Measurements from ENCODE around the gene FIBCD1.

DNA sequence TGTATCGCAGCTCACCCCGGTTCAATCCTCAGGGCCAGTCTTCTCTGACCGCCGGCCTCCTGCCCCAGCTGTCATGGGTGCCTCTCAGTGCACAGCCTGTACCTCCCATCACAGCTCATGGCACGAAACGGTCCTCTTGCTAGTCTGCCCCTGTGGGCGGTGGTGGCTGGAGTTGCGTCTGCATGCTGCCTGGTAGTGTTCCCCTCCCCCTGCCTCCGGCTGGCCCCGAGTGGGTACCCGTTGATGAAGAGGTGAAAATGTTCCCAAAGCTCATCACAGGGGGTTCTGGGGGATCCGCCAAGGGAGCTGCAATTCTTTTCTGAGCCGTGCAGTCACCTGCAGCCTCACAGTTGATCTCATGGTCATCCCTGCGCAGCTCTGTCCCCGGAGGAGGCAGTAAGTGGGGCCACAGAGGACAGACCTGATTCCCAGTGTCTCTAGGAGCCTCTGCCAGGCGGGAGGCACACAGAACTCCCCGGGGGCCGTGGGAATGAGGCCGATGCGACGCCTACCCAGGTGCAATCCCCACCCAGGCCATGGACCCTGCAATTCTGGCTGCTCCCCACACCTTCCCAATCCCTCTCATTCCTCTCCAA, 34.7 kb upstream of the FIBCD1 start:
- TF ChIP-seq CTCF (IDR thresholded peaks at IDR 0.05) = no peak
- no peak for TF ChIP-seq POLR2A (IDR thresholded peaks at IDR 0.05)
